Measurements from ENCODE around the gene SAMD4A. TPM values are rescaled to one million over a fixed set of nuclear protein-coding genes. Genes with fewer than 3 reads are reported as not detected.

The SAMD4A gene
- total RNA-seq, 3 donors from 2014 or later: 28.5 to 44.6 (median 36.2) TPM

GRCh38 chr14:54599966-54600716 lies 33.2 kb downstream of the SAMD4A start:
- no peaks in the 10 kb centered on the region for H3K9me3 ChIP-seq
- no peaks in the 10 kb centered on the region for H3K27me3 ChIP-seq
- H3K27ac ChIP-seq: no peak overlapping the region
- no peak for DNase-seq (ENCODE audit: low spot score in 2 of 2)
- intact Hi-C loops (cut with DNase I; ENCODE audit: low total_unique reads): no loop called here
- H3K4me1 ChIP-seq: no peaks in the 10 kb centered on the region
- H3K4me3 ChIP-seq: no peak overlapping the region
- no peak for TF ChIP-seq POLR2AphosphoS5 (IDR thresholded peaks at IDR 0.05)
- TF ChIP-seq CTCF (IDR thresholded peaks at IDR 0.05): no peak
- no peak for TF ChIP-seq POLR2A (IDR thresholded peaks at IDR 0.05)
- H3K36me3 ChIP-seq: no peaks in the 10 kb centered on the region

GRCh38 chr14:54600717-54601109 lies 33.8 kb downstream of the SAMD4A start:
- Histone ChIP-seq H3K4me3 (no peak overlapping the region), H3K4me1 (no peaks in the 10 kb centered on the region), H3K27ac (no peak overlapping the region), H3K9me3 (no peaks in the 10 kb centered on the region), H3K27me3 (no peaks in the 10 kb centered on the region), H3K36me3 (no peaks in the 10 kb centered on the region)
- TF ChIP-seq CTCF (IDR thresholded peaks at IDR 0.05) (no peak), POLR2A (IDR thresholded peaks at IDR 0.05) (no peak), POLR2AphosphoS5 (IDR thresholded peaks at IDR 0.05) (no peak)
- intact Hi-C loops (cut with DNase I; ENCODE audit: low total_unique reads): no loop called here
- no peak for DNase-seq (ENCODE audit: low spot score in 2 of 2)

GRCh38 chr14:54603362-54603761 lies 36.4 kb downstream of the SAMD4A start:
- Histone ChIP-seq H3K4me3 (no peak overlapping the region), H3K36me3 (no peaks in the 10 kb centered on the region), H3K27ac (no peak overlapping the region), H3K27me3 (no peaks in the 10 kb centered on the region), H3K4me1 (no peaks in the 10 kb centered on the region), H3K9me3 (no peaks in the 10 kb centered on the region)
- TF ChIP-seq CTCF (IDR thresholded peaks at IDR 0.05) (no peak), POLR2A (IDR thresholded peaks at IDR 0.05) (no peak), POLR2AphosphoS5 (IDR thresholded peaks at IDR 0.05) (no peak)
- no peak for DNase-seq (ENCODE audit: low spot score in 2 of 2)
- intact Hi-C loops (cut with DNase I; ENCODE audit: low total_unique reads): no loop called here

- DNase-seq (ENCODE audit: low spot score in 2 of 2): no peak
- no peak for TF ChIP-seq POLR2A (IDR thresholded peaks at IDR 0.05)
- TF ChIP-seq CTCF (IDR thresholded peaks at IDR 0.05): no peak
- no peak for TF ChIP-seq POLR2AphosphoS5 (IDR thresholded peaks at IDR 0.05)
- Histone ChIP-seq H3K4me3 (no peak overlapping the region), H3K9me3 (no peaks in the 10 kb centered on the region), H3K4me1 (no peaks in the 10 kb centered on the region), H3K36me3 (no peaks in the 10 kb centered on the region), H3K27me3 (no peaks in the 10 kb centered on the region), H3K27ac (no peak overlapping the region)
- intact Hi-C loops (cut with DNase I; ENCODE audit: low total_unique reads): no loop called here
Measured at GRCh38 chr14:54606178-54606577, 39.2 kb downstream of the SAMD4A start.

DNA sequence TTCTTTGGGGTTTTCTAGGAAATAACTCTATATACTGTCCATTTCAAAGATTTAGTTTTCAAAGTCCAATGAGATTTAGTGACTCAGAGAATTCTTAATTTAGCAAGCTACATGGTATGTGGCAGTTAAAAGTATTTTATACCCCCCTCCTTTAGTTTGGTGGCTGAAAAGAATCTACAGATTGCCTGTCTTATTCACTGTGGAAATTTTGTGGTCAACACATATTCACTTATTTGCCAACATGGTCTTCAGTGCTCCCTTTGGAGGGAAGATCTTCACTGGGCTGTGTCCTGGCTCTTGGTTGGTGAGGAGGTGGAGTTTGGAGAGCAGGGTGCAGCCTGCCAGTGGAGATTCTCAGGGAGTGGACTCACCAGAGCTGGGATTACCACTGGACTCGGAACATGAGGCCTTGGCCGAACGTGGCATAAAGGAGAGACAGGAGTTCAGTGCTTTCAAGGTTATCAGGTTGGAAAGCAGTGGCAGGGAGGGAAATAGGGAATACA lies 39.8 kb downstream of the SAMD4A start:
- no peaks in the 10 kb centered on the region for H3K36me3 ChIP-seq
- H3K9me3 ChIP-seq: no peaks in the 10 kb centered on the region
- no peak for TF ChIP-seq CTCF (IDR thresholded peaks at IDR 0.05)
- no peak for TF ChIP-seq POLR2A (IDR thresholded peaks at IDR 0.05)
- TF ChIP-seq POLR2AphosphoS5 (IDR thresholded peaks at IDR 0.05): no peak
- DNase-seq (ENCODE audit: low spot score in 2 of 2): no peak
- no peaks in the 10 kb centered on the region for H3K27me3 ChIP-seq
- no peak overlapping the region for H3K4me3 ChIP-seq
- intact Hi-C loops (cut with DNase I; ENCODE audit: low total_unique reads): no loop called here
- no peaks in the 10 kb centered on the region for H3K4me1 ChIP-seq
- no peak overlapping the region for H3K27ac ChIP-seq
